NCI-H526 (cell line): Measurements from ENCODE around the gene MFNG.
A peak's percentile ranks its signal among the peaks of the same experiment; 100 is the strongest.
"Not testable (repeated sequence)": the region's sequence is repeated elsewhere in the genome, so short reads cannot be mapped to it uniquely, and the experiment has no call there.

ENCODE experiments used
- DNase-seq, 2 experiments: peaks; one replicate each; lab custom pipeline; 2025; lab: John Stamatoyannopoulos, UW

The MFNG gene

DNA sequence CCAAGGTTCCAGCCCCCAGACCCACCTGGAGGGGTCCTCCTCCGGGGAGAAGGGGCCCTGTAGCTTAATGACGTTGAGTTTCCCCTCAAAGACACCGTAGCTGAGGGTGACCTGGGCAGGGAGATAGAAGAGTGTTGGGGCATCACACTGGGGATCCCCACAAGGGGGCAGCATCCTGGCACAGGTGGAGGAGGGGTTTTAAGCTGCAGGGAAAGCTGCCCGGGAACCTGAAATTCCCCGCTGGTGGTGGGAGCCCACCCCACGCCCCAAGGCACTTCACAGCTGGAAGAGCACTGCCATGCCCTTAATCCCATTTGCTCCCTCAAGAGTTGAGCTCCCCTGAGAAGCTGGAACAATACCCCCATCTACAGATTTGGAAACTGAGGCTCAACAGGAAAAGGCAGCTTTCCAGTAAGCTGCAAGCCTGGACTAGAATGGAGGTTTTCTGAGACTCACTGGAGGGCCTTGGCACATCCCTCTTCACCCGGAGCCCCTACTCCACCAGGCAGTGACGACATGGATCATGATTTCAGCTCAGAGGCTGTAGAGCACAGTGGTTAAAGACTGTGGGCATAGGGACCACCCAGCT is 13.7 kb downstream of the MFNG start:
- peak in 1 of 2 experiments; percentile 46 for DNase-seq

DNA sequence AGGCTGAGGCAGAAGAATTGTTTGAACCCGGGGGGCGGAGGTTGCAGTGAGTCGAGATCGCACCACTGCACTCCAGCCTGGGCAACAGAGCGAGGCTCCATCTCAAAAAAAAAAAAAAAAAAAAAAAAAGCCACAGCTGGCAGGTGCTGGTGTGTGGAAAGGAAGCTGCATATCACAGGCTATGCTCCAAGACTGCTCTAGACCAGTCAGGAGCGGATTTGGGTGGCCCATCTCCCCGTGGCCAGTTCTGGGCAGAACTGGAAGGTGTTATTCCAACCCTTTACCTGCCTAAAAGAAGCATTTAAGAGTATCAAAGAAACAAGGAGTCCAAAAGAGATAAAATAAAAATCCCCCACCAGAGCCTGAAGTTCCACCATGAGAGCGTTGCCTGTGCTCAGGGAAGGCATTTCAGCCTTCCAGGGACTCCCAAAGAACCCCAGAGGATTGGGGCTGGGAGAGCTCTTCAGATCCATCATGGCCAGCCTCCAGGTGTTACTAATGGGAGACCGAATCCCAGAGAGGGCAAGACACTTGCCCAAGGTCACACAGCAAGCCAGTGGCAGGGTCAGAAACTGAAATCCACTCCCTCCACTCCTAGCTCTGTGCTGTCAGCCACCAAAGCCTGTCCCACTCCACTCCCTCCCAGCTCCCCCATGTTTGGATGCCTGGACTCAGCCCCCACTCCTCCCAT is 14.3 kb downstream of the MFNG start:
- DNase-seq: no peak

DNA sequence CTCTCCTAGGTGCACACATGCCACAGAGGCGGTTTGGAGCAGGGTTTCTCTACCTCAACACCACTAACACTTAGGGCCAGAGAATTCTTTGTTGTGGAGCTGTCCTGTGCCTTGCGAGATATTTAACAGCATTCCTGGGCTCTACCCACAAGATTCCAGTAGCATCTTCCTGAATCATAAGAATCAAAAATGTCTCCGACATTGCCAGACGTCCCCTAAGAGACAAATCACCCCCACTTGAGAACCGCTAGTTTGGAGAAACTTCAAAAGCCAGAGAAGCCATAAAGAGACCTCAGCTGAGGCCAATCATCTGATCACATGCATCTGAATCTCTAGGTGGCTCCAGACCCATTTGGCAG is 16.1 kb downstream of the MFNG start:
- DNase-seq: no peak

DNA sequence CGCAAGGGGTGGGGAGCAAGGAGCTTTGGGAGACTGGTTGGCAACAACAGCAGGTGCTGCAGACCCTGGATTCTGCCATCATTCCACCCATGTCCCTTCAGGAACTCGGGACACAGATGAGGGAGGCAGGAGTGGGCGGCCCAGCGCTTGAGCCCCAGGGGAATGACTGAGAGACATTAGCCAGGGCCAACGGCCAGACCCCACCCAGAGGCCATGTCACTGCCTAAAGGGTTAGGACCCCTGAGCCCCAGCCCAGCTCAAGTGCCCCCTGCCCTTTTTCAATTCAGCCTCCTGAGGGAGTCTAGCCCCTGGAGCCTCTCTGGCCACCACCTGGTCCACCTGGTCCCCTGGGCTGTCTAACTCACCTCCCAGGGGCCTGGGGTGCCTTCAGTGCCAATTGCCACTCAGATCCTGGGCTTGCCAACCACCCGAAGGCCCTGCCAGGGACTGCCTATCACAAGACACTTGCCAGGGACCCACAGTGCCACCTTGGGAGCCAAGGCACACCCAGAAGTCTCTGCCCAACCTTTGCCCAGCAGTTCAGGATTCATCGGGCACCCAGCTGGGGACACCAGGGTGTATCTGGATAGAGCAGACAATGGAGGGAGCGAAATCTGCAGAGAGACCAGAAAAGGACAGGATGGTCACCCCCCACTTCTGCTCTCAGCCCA is 16.6 kb downstream of the MFNG start:
- DNase-seq: no peak

DNA sequence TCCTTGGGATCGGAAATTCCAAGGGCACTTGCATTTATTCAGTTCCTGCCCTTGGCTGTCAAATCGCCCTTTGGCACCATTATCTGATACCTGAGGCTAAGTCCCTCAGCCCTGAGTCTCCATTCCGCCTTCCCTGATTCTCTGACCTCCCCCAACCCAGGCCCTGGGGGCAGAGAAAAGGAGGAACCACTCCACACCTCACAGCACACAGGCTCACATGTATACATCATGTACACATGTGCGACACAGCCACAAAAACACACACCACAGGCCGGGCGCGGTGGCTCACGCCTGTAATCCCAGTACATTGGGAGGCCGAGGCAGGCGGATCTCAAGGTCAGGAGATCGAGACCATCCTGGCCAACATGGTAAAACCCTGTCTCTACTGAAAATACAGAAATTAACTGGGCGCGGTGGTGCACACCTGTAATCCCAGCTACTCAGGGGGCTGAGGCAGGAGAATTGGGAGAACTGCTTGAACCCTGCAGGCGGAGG is 17.9 kb downstream of the MFNG start:
- DNase-seq: not testable (repeated sequence)

DNA sequence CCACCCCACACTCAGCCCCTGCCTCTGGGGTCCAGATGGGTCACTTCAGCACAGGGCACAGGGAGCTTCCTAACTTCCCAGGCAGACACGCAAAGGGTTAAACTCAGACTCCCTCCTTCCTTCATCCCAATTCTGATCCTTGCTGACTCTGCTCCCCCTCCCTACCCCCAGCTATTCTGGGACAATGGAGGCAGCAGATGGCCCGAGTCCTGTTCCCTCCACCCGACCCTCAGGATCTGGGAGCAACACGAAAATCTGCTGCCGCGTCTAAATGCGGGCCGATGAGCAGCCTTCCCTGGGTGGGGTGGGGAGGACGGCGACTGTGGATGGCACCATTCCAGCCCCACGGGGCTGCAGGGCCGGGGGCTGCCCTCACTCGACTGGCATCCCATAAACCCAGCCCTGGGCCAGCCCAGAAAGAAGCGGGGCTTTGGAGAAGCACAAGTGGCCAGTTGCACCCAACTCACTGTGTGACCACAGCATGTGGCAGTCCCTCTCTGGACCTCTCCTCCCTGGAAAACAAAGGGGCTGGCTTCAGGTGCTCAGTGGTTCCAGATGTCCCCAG is 18.7 kb downstream of the MFNG start:
- DNase-seq: no peak

DNA sequence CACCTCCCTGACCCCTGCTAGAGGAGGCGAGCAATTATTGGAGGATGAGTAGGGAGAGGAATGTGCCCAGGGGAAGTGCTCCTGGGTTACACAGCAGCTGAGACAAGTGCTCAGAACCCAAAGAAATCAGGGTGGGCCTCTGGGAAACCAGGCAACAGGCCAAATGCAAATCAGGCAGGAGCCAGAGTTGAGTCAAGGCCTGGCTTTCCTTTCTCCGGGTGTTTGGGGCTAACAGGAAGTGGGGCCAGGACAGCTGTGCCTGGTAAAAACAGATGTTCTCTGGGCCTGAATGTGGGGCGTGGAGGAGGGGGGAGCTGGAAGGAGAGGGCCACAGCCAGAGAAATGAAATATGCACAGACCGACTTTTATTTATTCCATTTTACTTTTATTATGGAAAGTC is 22.0 kb downstream of the MFNG start:
- peak in 1 of 2 experiments; percentile 64 for DNase-seq

DNA sequence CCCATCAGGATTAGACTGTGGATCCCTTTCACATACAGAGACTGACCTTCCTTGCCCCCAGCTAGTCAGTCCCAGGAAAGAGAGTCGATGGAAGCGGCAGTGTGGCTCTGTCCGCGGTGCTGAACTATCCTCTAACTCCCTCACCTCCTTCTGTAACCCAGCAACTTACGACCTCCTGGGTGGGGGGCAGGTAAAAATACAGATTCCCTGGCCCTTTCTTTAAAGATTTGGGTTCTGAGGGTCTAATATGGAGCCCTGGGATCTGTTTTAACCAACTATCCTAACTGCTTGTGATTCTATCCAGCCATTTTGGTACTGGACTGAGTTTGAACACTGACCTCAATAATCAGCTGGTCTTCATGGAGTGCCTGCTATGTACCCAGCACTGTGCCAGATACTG is 23.2 kb downstream of the MFNG start:
- no peak for DNase-seq

DNA sequence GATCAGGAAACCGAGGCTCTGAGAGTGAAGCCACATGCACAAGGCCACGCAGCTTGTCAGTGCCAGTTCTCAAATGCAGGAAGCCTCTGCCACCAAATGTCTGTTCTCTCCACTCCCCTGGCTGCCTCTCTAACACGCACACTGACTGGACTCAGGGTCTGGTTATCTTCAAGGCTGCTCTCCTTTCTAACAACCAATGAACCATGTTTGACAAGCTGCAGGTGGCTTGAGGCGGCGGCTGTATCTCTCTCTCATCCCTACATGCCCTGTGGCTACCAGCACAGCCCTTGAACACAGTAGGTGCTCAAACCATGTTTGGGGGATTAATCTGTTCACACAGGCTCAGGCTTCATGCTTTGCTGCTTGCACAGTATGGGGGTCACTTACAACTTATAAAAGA is 23.7 kb downstream of the MFNG start:
- DNase-seq: no peak

DNA sequence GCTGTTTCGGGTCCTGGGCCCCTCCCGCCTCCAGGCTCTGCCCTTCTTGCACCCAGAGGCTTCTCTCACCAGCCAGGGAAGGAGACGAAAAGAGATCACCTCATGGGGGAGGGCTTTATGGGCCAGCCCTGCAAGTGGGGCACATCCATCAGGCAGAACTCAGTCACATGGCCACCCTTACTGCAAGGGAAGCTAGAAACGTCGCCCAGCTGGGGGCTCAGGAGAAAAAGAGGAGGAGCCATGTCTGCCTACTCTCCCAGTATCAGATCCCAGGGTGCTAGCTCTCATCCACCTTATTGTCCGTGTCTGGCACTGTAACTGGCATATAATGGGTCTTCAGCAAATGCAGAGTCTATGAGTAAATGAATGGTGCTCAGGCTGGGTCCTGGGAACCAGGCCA is 24.2 kb downstream of the MFNG start:
- no peak for DNase-seq

DNA sequence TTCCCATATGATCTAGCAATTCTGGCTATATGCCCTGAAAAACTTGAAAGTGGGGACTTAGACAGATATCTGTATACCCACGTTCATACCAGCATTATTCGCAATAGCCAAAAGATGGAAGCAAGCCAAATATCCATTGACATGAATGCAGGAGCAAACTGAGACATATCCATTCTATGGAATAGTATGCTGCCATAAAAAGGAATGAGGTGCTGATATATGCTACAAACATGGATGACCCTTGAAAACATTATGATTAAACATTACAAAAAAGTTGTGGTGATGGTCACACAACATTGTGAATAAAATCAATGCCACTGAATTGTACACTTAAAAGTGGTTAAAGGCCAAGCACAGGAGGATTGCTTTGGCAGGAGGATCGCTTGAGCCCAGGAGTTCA is 25.5 kb downstream of the MFNG start:
- no peak for DNase-seq

DNA sequence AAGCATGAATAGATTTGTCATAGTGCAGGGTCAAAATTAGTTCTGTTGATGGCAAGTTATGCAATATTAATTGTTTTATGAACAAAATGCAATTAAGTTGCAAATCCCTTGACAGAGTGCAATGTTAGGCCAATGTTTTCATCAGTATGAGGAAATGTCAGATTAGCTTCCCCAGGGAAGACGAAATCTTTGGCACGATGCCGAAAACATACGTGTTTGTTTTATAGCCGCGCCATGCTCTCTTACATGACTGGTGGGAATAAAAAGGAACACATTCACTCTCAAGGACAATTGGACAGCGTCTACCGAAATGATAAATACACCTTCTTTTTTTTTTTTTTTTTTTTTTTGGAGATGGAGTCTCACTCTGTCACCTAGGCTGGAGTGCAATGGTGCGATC is 27.0 kb downstream of the MFNG start:
- no peak for DNase-seq

DNA sequence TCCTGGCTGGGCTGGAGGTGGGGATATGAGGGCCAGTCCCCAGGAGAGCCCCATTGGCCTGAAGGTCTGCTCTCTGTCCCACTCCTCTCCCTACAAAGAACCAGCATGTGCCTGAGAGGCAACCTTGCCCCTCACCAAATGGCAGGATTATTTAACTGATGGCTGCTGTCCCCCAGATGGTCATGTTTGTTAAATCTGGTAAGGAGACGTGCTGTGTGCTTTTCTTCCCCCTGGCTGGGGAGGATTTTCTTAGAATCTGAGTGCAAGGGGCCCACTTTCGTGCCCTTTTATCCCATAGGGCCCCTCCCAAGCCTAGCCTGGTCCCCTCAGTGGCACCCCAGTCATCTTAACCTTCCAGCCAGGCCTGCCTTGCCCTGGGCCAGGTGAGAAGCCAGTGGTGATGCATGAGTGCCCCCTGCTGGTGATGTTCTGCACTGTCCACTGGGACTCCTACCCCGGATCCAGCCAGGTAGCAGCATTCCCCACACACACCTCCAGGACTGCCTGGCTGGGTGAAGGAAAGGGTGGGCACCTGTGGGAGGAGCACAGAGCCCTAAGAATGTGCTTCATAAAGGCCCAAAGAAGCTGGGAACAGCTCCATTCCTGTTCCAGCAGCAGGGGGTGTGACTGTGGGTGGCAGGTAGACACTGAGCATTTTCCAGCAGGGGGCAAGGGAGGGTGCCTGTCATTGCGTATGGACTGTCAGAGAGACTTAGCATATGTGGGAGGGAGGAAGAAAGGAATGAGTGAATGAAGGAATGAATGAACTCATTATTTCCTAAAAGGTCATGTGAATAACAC is 28.9 kb downstream of the MFNG start:
- peak; percentile 37 to 72 for DNase-seq

DNA sequence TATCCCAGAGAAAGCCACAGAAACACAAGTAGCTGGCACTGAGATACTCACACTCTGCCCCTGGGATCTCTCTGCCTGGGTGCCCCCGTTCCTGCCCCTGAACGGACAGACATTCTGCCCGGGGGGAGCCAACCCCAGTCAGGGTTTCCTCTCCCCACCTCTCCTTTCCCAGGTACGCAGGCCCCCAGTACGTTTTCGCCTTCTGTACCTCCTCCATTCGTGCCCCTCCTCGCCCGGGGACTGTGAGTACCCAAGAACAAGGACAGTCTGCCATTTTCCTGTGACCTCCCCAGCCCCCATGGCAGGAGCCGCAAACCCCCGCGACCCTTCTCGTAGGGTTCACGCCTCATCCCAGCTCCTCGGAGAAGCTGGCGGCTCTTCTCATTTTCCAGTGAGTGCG is 29.8 kb downstream of the MFNG start:
- no peak for DNase-seq

DNA sequence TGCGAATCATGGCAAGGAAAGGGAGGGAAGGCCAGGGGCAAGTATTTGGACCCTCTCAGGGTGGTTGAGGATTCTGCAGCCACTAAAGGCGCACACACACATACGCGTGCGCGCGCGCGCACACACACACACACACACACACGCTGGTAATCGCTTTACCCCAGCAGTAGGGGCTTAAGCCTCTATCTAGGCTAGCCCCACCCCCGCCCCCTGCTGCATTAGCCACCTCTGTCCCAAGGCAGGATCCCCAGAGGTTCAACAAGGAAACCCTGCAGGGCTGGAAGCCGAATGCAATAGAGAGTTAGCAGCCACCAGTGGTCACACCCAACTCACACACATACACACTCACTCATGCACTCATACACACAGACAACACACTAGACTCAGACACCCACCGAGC is 30.3 kb downstream of the MFNG start:
- no peak for DNase-seq

DNA sequence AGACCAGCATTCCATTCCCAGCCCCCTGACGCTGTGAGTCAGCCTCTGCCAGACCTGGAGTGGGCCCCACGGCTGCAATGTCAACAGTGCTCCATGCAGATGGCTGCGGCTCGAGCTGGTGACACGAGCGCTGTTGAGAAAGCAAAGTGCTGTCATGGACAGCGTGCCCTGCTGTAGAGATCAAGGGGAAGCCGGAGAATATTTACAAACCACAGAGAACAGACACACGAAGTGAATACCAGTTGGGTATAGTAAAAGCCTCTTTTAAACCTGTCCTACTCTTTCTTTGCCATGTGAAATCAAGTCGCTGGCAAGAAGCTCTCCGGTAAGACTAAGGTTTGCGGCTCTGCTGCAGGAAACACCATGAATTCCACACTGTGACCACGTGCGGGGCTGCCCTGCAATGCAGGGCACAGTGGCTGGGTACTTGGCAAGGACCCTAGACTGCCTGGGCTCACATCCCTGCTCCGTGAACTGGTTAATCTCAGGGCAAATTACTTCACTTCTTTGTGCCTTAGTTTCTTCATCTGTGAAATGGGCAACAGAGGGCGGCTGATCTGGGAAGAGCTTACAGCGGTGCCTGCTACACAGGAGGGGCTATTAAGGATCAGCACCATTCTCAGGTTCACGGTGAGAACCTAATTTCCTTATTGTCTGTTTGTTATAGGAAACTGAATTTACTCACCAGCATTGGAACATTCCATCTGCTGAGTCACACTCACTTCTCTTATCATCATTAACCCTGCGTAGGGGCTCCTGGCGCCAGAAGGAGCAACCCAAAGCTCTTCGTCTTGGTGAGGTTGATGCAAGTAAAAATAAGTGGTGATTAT is 31.1 kb downstream of the MFNG start:
- DNase-seq: no peak

DNA sequence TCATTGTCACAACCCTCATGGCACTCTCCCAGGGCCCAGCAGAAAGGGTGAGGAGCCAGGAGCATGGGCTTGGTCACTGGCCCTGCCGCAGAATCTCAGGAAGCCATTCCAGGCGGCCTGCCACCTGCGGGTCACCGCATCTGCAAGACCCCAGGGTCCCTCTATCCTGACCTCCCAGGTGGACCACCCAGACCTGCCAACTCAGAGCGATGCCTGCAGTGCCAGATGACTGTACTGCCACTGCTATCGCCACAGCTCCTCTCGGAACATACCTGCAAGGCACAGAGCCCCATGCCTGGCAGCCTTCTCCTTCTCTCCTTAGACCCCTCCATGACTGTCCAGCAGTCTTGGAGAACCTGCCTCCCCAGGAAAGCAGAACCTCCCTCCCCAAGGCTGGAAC is 32.5 kb downstream of the MFNG start:
- no peak for DNase-seq

DNA sequence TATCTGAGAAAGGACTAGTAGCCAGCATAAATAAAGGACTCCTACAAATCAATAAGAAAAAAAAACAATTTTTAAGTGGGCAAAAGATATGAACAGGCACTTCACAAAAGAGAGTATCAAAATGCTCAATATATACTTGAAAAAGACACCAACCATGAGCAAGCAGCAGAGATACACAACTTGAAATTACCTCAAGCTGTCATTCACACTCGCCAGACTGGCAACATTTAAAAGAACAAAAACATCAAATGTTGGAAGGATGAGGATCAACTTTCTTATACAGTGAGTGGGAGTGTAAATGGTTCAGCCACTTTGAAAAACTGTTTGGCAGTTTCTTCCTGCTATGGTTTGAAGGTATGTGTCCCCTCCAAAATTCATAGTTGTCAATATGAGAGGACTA is 35.0 kb downstream of the MFNG start:
- no peak for DNase-seq

DNA sequence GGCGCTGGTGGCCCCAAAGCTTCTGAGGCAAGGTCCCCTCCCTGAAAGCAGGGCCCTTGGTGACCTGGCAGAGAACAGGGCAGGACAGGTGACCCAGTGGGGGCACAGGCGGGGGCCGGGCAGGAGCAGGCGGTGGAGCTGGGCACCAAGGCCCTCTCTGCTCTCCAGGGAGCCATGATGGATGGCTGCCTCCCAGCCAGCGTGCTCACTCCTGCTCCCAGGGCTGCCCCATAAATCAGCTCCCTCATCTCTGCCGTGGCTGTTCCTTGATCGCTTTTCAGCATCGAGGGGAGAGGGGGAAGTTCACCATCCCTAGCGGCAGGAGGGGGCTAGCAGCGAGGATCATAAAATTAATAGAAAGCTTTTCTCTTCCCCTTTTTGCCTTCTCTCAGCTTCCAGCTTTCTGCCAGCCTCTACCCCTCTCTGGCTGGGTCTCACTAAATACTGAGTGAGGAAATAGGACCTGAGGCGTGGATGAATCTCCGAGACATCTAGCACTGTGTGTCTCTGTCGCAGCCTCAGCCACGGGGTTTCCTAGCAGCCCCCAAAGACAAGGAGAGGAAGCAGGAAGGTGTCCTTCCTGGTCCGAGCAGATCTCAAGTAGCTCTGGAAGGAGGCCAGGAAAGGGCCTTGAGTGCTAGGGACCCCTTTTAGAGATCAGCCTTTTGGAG is 36.7 kb downstream of the MFNG start:
- DNase-seq: no peak

DNA sequence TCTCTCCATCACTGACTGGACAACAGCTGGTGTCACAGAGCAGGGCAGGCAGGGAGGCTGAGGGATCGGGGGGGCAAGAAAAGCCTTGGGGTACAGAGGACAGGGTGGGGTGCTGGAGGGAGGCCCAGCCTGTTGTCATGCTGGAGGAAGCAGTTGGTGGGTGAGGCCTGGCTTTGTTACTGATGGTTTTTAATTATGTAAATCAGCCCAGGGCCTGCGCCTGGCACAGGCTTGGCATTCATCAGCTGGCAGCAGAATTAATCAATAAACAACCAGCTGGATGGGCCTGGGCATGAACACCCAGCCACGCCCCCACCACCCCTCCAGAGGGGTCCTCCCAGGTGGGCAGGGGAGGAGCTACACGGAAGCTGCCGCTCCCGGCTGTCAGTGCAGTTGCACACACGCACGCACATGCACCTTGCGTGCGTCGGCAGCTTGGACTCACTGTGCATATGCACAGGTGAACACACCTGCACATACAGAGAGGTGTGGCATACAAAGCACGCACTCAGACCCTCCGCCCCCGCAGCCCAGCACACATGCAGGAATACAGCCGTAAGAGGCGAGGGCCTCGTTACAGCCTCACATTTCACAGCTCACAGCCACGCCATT is 37.6 kb downstream of the MFNG start:
- peak; percentile 79 to 84 for DNase-seq
